ENCODE data around the gene NFATC1. TPM values are rescaled to one million over a fixed set of nuclear protein-coding genes. Genes with fewer than 3 reads are reported as not detected.

NFATC1 gene
- polyA plus RNA-seq, 1 of the 3 experiments (the other 2 are of a cell fraction): 0.02 TPM

DNA sequence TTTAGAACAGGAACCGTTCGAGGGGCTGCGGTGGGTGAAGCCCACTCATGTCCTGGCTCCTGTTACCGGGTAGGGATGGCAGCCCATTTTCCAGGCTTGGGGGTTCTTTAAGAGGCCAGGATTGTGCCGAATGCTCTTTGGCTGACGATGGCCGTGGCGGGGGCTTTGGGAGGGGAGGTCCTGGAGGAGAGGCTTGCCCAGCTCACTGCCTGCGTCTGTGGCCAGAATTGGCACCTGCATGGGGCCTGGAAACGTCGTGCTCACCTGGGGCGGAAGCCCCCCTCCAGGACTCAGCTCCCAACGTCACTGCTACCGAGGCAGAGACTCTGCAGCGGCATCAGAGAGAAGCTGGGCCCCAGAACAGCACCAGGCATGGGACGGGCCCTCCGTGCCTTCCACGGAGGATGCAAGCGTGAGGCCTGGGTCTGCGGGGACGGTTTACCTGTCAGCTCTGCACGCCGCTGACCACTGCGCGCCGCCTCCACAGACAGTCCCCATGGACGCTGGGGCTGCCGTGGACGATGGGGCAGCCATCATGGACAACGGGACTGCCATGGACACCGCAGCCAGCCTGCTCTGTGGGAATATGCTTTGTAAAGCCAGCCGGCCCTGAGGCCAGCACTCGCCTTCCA, 82.9 kb downstream of the NFATC1 start:
- H3K4me3 ChIP-seq (ENCODE audit: low read depth in 2 of 2, low read length in 1 of 2): no peak overlapping the region
- no peaks in the 10 kb centered on the region for H3K9me2 ChIP-seq
- DNase-seq: no peak
- H3F3A ChIP-seq (replicated peaks; ENCODE audit: insufficient read depth): no peaks in the 10 kb centered on the region
- H3K9ac ChIP-seq: no peak overlapping the region
- H3K4me2 ChIP-seq: no peak overlapping the region
- H3K27ac ChIP-seq (ENCODE audit: low read depth in 2 of 2, low read length in 1 of 2): no peak overlapping the region
- no peaks in the 10 kb centered on the region for H3K36me3 ChIP-seq (replicated peaks in 1 of 2; ENCODE audit: control insufficient read depth in 1 of 2, insufficient read depth in 2 of 2, low read length in 1 of 2)
- H4K20me1 ChIP-seq (ENCODE audit: insufficient read depth): no peaks in the 10 kb centered on the region
- H2AFZ ChIP-seq (ENCODE audit: low read depth): no peak overlapping the region
- ChIA-PET POLR2A (no interaction called here), CTCF (no interaction called here)
- no peaks in the 10 kb centered on the region for H3K79me2 ChIP-seq (ENCODE audit: insufficient read depth)
- H3K9me3 ChIP-seq: no peaks in the 10 kb centered on the region
- TF ChIP-seq YY1 (IDR thresholded peaks at IDR 0.05; ENCODE audit: low read depth) (no peak), MXI1 (IDR thresholded peaks at IDR 0.05; ENCODE audit: low read depth, low read length) (no peak), GATA2 (CRISPR knock-in tag; IDR thresholded peaks at IDR 0.05) (no peak), SMC3 (IDR thresholded peaks at IDR 0.05; ENCODE audit: low read depth, low read length) (no peak), FOXJ3 (CRISPR knock-in tag; IDR thresholded peaks at IDR 0.05) (no peak), RAD21 (IDR thresholded peaks at IDR 0.05; ENCODE audit: low read length) (no peak), CHD2 (IDR thresholded peaks at IDR 0.05; ENCODE audit: low read length, partially characterized antibody) (no peak), NFIC (IDR thresholded peaks at IDR 0.05; ENCODE audit: borderline replicate concordance) (no peak), FOXM1 (IDR thresholded peaks at IDR 0.05; ENCODE audit: low read depth) (no peak), RFX5 (IDR thresholded peaks at IDR 0.05; ENCODE audit: low read length) (no peak)
- TF ChIP-seq, protein P1, sequence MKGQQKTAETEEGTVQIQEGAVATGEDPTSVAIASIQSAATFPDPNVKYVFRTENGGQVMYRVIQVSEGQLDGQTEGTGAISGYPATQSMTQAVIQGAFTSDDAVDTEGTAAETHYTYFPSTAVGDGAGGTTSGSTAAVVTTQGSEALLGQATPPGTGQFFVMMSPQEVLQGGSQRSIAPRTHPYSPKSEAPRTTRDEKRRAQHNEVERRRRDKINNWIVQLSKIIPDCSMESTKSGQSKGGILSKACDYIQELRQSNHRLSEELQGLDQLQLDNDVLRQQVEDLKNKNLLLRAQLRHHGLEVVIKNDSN (IDR thresholded peaks at IDR 0.05; ENCODE audit: borderline replicate concordance, low read depth): no peak
- TF ChIP-seq, protein P2, sequence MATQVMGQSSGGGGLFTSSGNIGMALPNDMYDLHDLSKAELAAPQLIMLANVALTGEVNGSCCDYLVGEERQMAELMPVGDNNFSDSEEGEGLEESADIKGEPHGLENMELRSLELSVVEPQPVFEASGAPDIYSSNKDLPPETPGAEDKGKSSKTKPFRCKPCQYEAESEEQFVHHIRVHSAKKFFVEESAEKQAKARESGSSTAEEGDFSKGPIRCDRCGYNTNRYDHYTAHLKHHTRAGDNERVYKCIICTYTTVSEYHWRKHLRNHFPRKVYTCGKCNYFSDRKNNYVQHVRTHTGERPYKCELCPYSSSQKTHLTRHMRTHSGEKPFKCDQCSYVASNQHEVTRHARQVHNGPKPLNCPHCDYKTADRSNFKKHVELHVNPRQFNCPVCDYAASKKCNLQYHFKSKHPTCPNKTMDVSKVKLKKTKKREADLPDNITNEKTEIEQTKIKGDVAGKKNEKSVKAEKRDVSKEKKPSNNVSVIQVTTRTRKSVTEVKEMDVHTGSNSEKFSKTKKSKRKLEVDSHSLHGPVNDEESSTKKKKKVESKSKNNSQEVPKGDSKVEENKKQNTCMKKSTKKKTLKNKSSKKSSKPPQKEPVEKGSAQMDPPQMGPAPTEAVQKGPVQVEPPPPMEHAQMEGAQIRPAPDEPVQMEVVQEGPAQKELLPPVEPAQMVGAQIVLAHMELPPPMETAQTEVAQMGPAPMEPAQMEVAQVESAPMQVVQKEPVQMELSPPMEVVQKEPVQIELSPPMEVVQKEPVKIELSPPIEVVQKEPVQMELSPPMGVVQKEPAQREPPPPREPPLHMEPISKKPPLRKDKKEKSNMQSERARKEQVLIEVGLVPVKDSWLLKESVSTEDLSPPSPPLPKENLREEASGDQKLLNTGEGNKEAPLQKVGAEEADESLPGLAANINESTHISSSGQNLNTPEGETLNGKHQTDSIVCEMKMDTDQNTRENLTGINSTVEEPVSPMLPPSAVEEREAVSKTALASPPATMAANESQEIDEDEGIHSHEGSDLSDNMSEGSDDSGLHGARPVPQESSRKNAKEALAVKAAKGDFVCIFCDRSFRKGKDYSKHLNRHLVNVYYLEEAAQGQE (IDR thresholded peaks at IDR 0.05; ENCODE audit: low read depth, low read length): no peak
- TF ChIP-seq, protein P3, sequence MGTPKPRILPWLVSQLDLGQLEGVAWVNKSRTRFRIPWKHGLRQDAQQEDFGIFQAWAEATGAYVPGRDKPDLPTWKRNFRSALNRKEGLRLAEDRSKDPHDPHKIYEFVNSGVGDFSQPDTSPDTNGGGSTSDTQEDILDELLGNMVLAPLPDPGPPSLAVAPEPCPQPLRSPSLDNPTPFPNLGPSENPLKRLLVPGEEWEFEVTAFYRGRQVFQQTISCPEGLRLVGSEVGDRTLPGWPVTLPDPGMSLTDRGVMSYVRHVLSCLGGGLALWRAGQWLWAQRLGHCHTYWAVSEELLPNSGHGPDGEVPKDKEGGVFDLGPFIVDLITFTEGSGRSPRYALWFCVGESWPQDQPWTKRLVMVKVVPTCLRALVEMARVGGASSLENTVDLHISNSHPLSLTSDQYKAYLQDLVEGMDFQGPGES (IDR thresholded peaks at IDR 0.05; ENCODE audit: low read depth, low read length): no peak
- TF ChIP-seq, protein P4, sequence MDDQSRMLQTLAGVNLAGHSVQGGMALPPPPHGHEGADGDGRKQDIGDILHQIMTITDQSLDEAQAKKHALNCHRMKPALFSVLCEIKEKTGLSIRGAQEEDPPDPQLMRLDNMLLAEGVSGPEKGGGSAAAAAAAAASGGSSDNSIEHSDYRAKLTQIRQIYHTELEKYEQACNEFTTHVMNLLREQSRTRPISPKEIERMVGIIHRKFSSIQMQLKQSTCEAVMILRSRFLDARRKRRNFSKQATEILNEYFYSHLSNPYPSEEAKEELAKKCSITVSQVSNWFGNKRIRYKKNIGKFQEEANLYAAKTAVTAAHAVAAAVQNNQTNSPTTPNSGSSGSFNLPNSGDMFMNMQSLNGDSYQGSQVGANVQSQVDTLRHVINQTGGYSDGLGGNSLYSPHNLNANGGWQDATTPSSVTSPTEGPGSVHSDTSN (IDR thresholded peaks at IDR 0.05): no peak
- no peaks in the 10 kb centered on the region for H3K4me1 ChIP-seq (ENCODE audit: control insufficient read depth in 1 of 2, insufficient read depth in 2 of 2, low read depth in 1 of 2, low read length in 1 of 2)
- WGBS (ENCODE audit: low lambda C conversion rate): 10% methylated on average over 16 of the region's 33 CpGs
- peaks cover 50% of the 10 kb centered on the region for H3K27me3 ChIP-seq (ENCODE audit: insufficient read depth)
